Upper lobe of left lung (tissue), 6 donors: ENCODE data around the gene TBL2. TPM values are rescaled to one million over a fixed set of nuclear protein-coding genes. Genes with fewer than 3 reads are reported as not detected.
"Not testable (repeated sequence)": the region's sequence is repeated elsewhere in the genome, so short reads cannot be mapped to it uniquely, and the experiment has no call there.

Experiments used
- ATAC-seq, 2 donors: fragments of 200-7000 bp; cut with Tn5 transposase; one replicate each; pipeline ENCODE4 v1.9.1; 2022; ENCODE audit warnings: mild to moderate bottlenecking in 2 of 2, moderate library complexity in 2 of 2; ENCODE audit not compliant: low FRiP score in 2 of 2
- DNase-seq, 2 donors: peaks; one replicate each; pipeline ENCODE4 v3.0.0-alpha.2; 2019 to 2020
- H3K27ac ChIP-seq, 4 donors: fragments of 200-600 bp; sonication (generic); one replicate each; pipeline ENCODE4 v1.5.1; 2016 to 2019
- H3K27me3 ChIP-seq, 4 donors: fragments of 200-600 bp; sonication (generic); one replicate each; pipeline ENCODE4 v1.5.1; 2017 to 2019
- H3K36me3 ChIP-seq, 4 donors: fragments of 200-600 bp; sonication (generic); one replicate each; pipeline ENCODE4 v1.5.1; 2016 to 2019
- H3K4me1 ChIP-seq, 4 donors: fragments of 200-600 bp; sonication (generic); one replicate each; pipeline ENCODE4 v1.5.1; 2018 to 2019
- H3K4me3 ChIP-seq, 4 donors: fragments of 200-600 bp; sonication (generic); one replicate each; pipeline ENCODE4 v1.5.1; 2017 to 2019; ENCODE audit warnings: mild to moderate bottlenecking in 2 of 4, moderate library complexity in 1 of 4
- H3K9me3 ChIP-seq, 4 donors: fragments of 200-600 bp; sonication (generic); one replicate each; pipeline ENCODE4 v1.5.1; 2018 to 2019
- CTCF ChIP-seq, 6 experiments: fragments of 450-650 bp in 4 of 6; fragments of 200-600 bp in 2 of 6; sonication (generic) in 2 of 6; IDR thresholded peaks; one replicate each; pipeline ENCODE4 v1.5.1; 2016 to 2019; ENCODE audit warnings: antibody characterized with exemption in 6 of 6
- EP300 ChIP-seq, 4 donors: sonication (generic); formaldehyde crosslinking; IDR thresholded peaks; one replicate each; pipeline ENCODE4 v1.5.1; 2017; ENCODE audit warnings: antibody characterized with exemption in 4 of 4, control low read depth in 2 of 4
- POLR2A ChIP-seq, 4 donors: fragments of 450-650 bp; IDR thresholded peaks; one replicate each; pipeline ENCODE4 v1.5.1; 2016 to 2017; ENCODE audit warnings: antibody characterized with exemption in 4 of 4, mild to moderate bottlenecking in 2 of 4
- POLR2AphosphoS5 ChIP-seq, 2 donors: sonication (generic); formaldehyde crosslinking; IDR thresholded peaks; one replicate each; pipeline ENCODE4 v1.5.1; 2017; ENCODE audit warnings: antibody characterized with exemption in 2 of 2
- WGBS, 2 donors: methylation state at CpG; one replicate each; pipeline ENCODE4 v1.1.5; 2017 to 2018; 5-methylcytosine and 5-hydroxymethylcytosine counted together
- total RNA-seq, 6 donors: library from RNA; depleted of rRNA in 4 of 6; stranded (reverse); fragments of >200 nt in 4 of 6; gene quantifications; one replicate each; pipeline versions ENCODE4 v1.1.0 to v1.2.1, GENCODE V29; 2016 to 2021
- donor health status: DM: no; HTN: no; CAD: no; lungs with moderate emphysema.
- donor health status: DM: no; HTN: yes; CAD: no; lungs with severe emphysema.

The TBL2 gene
- total RNA-seq, 6 donors from 2014 or later = 15.7 to 52.9 (median 30.7) TPM

DNA sequence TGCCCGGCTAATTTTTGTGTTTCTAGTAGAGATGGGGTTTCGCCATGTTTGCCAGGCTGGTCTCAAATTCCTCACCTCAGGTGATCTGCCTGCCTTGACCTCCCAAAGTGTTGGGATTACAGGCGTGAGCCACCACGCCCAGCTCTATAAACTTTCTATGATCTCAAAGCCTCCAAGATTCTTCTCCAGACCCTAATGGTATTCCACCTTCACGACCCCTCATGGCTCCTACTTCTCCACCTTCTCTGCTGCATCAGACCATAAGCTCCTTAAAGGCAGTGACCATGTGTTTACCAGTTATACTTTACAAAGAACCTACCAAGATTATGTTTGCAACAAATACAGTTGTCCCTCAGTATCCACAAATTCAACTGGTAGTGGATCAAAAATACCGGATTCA, 46.2 kb downstream of the TBL2 start:
- Histone ChIP-seq H3K36me3 (peaks cover 7 to 37% (median 26%) of the 10 kb centered on the region in 4 donors), H3K27me3 (no peaks in the 10 kb centered on the region), H3K4me1 (no peaks in the 10 kb centered on the region), H3K4me3 (no peak overlapping the region), H3K9me3 (no peaks in the 10 kb centered on the region), H3K27ac (no peak overlapping the region)
- no peak for ATAC-seq
- TF ChIP-seq CTCF (IDR thresholded peaks at IDR 0.05) = no peak
- TF ChIP-seq POLR2A (IDR thresholded peaks at IDR 0.05) = no peak
- no peak for TF ChIP-seq EP300 (IDR thresholded peaks at IDR 0.05)
- no peak for TF ChIP-seq POLR2AphosphoS5 (IDR thresholded peaks at IDR 0.05)
- DNase-seq = no peak
- WGBS, 2 donors = 96 to 97% methylated on average over 6 of the region's 6 CpGs

DNA sequence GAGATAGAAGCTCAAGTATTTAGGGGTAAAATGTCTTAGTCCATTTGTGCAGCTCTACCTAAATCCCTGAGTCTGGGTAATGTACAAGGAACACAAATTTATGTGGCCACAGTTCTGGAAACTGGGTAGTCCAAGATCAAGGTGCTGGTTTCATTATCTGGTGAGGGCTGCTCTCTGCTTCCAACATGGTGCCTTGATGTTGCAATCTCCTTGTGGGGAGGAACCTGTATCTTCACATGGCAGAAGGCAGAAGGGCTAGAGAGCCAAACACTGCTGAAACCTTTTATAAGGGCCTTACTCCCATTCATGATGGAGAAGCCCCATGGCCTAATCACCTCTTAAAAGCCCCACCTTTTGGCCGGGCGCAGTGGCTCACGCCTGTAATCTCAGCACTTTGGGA, 47.6 kb downstream of the TBL2 start:
- Histone ChIP-seq H3K36me3 (peaks cover 0 to 23% (median 13%) of the 10 kb centered on the region in 4 donors), H3K4me1 (no peaks in the 10 kb centered on the region), H3K9me3 (no peaks in the 10 kb centered on the region), H3K27me3 (no peaks in the 10 kb centered on the region), H3K27ac (no peak overlapping the region), H3K4me3 (no peak overlapping the region)
- ATAC-seq (no peak), DNase-seq (no peak)
- WGBS, 2 donors = 94 to 100% methylated on average over 3 of the region's 3 CpGs
- TF ChIP-seq CTCF (IDR thresholded peaks at IDR 0.05) (no peak), EP300 (IDR thresholded peaks at IDR 0.05) (no peak), POLR2AphosphoS5 (IDR thresholded peaks at IDR 0.05) (no peak), POLR2A (IDR thresholded peaks at IDR 0.05) (no peak)

GRCh38 chr7:73526896-73527821, 51.2 kb downstream of the TBL2 start:
- DNase-seq = no peak
- Histone ChIP-seq H3K9me3 (no peaks in the 10 kb centered on the region), H3K27ac (no peak overlapping the region), H3K27me3 (no peaks in the 10 kb centered on the region), H3K4me3 (no peak overlapping the region), H3K36me3 (no peaks in the 10 kb centered on the region), H3K4me1 (peaks cover 4 to 10% (median 7%) of the 10 kb centered on the region in 4 donors)
- no peak for ATAC-seq
- WGBS, 2 donors = 66 to 71% methylated on average over 8 of the region's 8 CpGs
- TF ChIP-seq POLR2A (IDR thresholded peaks at IDR 0.05) = no peak
- no peak for TF ChIP-seq EP300 (IDR thresholded peaks at IDR 0.05)
- TF ChIP-seq POLR2AphosphoS5 (IDR thresholded peaks at IDR 0.05) = no peak
- TF ChIP-seq CTCF (IDR thresholded peaks at IDR 0.05) = no peak

DNA sequence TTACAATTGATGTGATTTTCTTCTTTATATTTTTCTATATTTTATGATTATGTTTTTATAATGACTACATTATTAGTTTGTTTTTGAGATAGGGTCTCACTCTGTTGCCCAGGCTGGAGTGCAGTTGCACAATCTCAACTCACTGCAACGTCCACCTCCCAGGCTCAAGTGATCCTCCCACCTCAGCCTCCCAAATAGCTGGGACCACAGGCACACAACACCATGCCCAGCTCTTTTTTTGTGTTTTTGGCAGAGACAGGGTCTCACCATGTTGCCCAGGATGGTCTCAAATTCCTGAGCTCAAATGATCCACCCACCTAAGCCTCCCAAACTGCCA, 52.3 kb downstream of the TBL2 start:
- H3K4me3 ChIP-seq, H3K9me3 ChIP-seq, H3K36me3 ChIP-seq, DNase-seq, H3K27ac ChIP-seq, ATAC-seq, H3K27me3 ChIP-seq: not testable (repeated sequence)
- WGBS, 2 donors = 33 to 53% methylated on average over 1 of the region's 1 CpG
- H3K4me1 ChIP-seq = peaks cover 6 to 11% (median 8%) of the 10 kb centered on the region in 4 donors

- peak within 1 kb of the TSS; percentile 54 to 98 (median 95) for H3K4me3 ChIP-seq
- TF ChIP-seq CTCF (IDR thresholded peaks at IDR 0.05) (peak in 5 of 6 experiments; percentile 17 to 48 (median 39)), POLR2A (IDR thresholded peaks at IDR 0.05) (peak in 3 of 4 donors; percentile 26 to 82 (median 56)), EP300 (IDR thresholded peaks at IDR 0.05) (peak in 1 of 4 donors; percentile 29), POLR2AphosphoS5 (IDR thresholded peaks at IDR 0.05) (peak; percentile 68 to 74)
- peaks cover 0 to 7% (median 3%) of the 10 kb centered on the region in 4 donors for H3K36me3 ChIP-seq
- no peaks in the 10 kb centered on the region for H3K27me3 ChIP-seq
- ATAC-seq (peak; percentile 99 to 100), DNase-seq (peak; percentile 97 to 98)
- WGBS, 2 donors = 0% methylated on average over 16 to 35 of the region's 71 CpGs
- peaks cover 33 to 47% (median 41%) of the 10 kb centered on the region in 4 donors for H3K4me1 ChIP-seq
- peak within 1 kb of the TSS; percentile 85 to 96 (median 92) for H3K27ac ChIP-seq
- H3K9me3 ChIP-seq = no peaks in the 10 kb centered on the region
Measured at GRCh38 chr7:73522105-73522872, 56.1 kb downstream of the TBL2 start, which contains the start of gene BAZ1B. TSS of gene BAZ1B (minus strand) at chr7:73522293. CDS start at chr7:73521933, 360 bp downstream.
